GM21515 (cell line): ENCODE data around the gene HOXA9.

Source experiments
- ATAC-seq: cut with Tn5 transposase; IDR thresholded peaks from one replicate; pipeline ENCODE4 v1.9.1; 2021; ENCODE audit not compliant: unreplicated experiment

HOXA9 gene

GRCh38 chr7:27165089-27165995, at the start of gene HOXA9:
Gene HOXA9, minus strand, starts transcription at chr7:27165537. Its CDS starts 80 bp downstream, at chr7:27165457.
- ATAC-seq = no peak

- ATAC-seq = no peak
Measured at GRCh38 chr7:27214239-27214950, 49.1 kb upstream of the HOXA9 start.

- ATAC-seq = no peak
Measured at GRCh38 chr7:27213433-27214238, 48.3 kb upstream of the HOXA9 start.

GRCh38 chr7:27212497-27213432, 47.4 kb upstream of the HOXA9 start:
- no peak for ATAC-seq

- no peak for ATAC-seq
Measured at GRCh38 chr7:27211764-27212204, 46.4 kb upstream of the HOXA9 start.

GRCh38 chr7:27211084-27211446, 45.7 kb upstream of the HOXA9 start:
- no peak for ATAC-seq

GRCh38 chr7:27210441-27211083, 45.2 kb upstream of the HOXA9 start:
- ATAC-seq = no peak

- ATAC-seq = no peak
Measured at GRCh38 chr7:27209933-27210440, 44.6 kb upstream of the HOXA9 start.

GRCh38 chr7:27208998-27209397, 43.7 kb upstream of the HOXA9 start:
- ATAC-seq = no peak

GRCh38 chr7:27207348-27207985, 42.1 kb upstream of the HOXA9 start:
- ATAC-seq = no peak

GRCh38 chr7:27205325-27206280, 40.3 kb upstream of the HOXA9 start:
- no peak for ATAC-seq

- ATAC-seq = no peak
Measured at GRCh38 chr7:27204851-27205322, 39.5 kb upstream of the HOXA9 start.

- no peak for ATAC-seq
Measured at GRCh38 chr7:27203964-27204594, 38.7 kb upstream of the HOXA9 start.

GRCh38 chr7:27203365-27203953, 38.1 kb upstream of the HOXA9 start:
- ATAC-seq = no peak

GRCh38 chr7:27202862-27203134, 37.5 kb upstream of the HOXA9 start:
- no peak for ATAC-seq

- no peak for ATAC-seq
Measured at GRCh38 chr7:27202018-27202861, 36.9 kb upstream of the HOXA9 start.
